ENCODE results near the gene LTA4H.

The LTA4H gene

DNA sequence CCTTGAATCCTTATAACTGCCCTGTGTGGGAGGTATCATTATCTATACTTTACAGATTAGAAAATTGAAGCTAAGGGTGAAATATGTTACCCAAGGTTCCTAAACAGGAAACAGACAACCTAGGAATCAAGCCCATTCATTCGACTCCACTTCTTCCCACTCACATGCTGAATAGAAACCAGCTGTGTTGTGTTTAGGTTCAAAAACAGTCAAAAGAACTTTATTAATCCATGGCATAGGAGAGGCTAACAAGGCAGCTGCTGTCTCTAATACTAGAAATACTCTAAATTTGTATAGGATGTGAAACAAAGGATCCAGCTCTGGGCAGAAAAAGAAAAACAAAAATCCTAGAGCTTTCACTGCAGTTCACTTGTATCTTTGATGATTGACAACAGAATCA is 82.4 kb downstream of the LTA4H start:
- DNase-seq = no peak

DNA sequence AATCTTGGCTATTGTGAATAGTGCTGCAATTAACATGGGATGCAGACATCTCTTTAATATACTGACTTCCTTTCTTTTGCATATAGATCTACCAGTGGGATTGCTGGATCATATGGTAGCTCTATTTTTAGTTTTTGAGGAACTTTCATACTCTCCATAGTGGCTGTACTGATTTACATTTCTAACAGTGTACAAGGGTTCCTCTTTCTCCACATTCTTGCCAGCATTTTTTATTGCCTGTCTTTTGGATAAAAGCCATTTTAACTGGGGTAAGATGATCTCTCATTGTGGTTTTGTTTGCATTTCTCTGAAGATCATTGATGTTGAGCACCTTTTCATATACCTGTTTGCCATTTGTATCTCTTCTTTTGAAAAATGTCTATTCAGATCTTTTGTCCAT is 83.9 kb downstream of the LTA4H start:
- DNase-seq = no peak

Measured in bone marrow (tissue), 2 donors.